Skeletal muscle satellite cell (primary cell): ENCODE data around the gene PRDM8.

Experiments used
- H3K27me3 ChIP-seq: 2 replicates; pipeline ENCODE4 v1.7.0; 2013; ENCODE audit warnings: low read length; ENCODE audit not compliant: control insufficient read depth, insufficient read depth
- H3K36me3 ChIP-seq: 2 replicates; pipeline ENCODE4 v1.7.0; 2013; ENCODE audit warnings: mild to moderate bottlenecking, control low read depth, low read length; ENCODE audit not compliant: insufficient read depth
- H3K4me1 ChIP-seq: 2 replicates; pipeline ENCODE4 v1.7.0; 2013; ENCODE audit warnings: low read length; ENCODE audit not compliant: control insufficient read depth, insufficient read depth
- H3K4me2 ChIP-seq: 2 replicates; pipeline ENCODE4 v1.7.0; 2013; ENCODE audit warnings: mild to moderate bottlenecking, low read length
- H3K4me3 ChIP-seq: 2 replicates; pipeline ENCODE4 v1.7.0; 2013; ENCODE audit warnings: low read length
- H3K9ac ChIP-seq: 2 replicates; pipeline ENCODE4 v1.7.0; 2013; ENCODE audit warnings: mild to moderate bottlenecking, low read depth, low read length, moderate library complexity
- H3K9me3 ChIP-seq: replicated peaks from 2 replicates; pipeline ENCODE4 v1.7.0; 2013; ENCODE audit warnings: mild to moderate bottlenecking, control low read depth, low read length

Gene PRDM8

DNA sequence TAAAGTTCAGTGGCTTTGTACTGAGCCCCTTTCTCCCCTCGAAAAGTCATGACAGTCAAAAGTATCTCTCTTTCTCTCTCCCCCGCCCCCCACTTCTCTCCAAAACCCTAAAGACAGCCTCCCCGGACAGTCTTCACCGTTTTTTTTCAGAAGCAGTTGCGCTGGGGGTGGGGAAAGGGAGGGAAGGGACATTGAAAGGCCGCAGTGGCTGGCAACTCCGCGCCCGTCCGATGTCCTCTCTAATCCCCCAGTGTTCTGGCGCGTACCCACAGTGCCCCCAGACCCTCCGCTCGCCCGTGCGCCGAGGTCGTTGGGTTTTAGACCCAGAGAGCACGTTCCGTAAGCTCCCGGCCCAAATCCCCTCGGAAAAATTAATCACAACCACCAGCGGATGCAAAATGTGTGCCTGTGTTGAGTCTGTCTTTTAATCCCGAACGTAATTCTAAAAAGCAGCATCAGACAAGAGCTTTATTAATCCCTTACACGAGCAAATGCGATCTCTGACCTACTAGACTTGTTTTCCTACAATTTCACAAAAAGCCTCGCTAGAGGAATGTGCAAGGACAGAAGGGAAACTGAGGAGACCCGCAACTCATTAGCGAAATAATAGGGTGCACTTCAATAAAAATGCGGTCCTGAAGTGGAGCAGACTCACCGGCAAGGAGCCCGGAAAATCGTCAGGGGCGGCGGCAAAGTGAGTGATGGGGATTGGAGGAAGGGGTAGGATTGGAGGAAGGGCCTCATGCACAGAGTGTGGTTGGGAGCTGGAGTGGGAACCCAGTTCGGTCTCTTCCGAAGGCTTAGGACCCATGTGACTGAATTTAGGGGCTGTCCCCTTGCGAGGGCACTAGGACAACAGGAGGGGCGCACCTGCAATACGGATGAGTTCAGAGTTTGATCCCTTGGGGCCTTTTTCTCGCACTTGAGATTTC is 12.2 kb upstream of the PRDM8 start:
- peak overlapping the region; percentile 91 for H3K9ac ChIP-seq
- no peaks in the 10 kb centered on the region for H3K9me3 ChIP-seq
- peaks cover 5% of the 10 kb centered on the region for H3K36me3 ChIP-seq
- peaks cover 41% of the 10 kb centered on the region for H3K4me1 ChIP-seq
- H3K4me3 ChIP-seq = peak overlapping the region; percentile 82
- H3K27me3 ChIP-seq = no peaks in the 10 kb centered on the region
- peak overlapping the region; percentile 97 for H3K4me2 ChIP-seq

DNA sequence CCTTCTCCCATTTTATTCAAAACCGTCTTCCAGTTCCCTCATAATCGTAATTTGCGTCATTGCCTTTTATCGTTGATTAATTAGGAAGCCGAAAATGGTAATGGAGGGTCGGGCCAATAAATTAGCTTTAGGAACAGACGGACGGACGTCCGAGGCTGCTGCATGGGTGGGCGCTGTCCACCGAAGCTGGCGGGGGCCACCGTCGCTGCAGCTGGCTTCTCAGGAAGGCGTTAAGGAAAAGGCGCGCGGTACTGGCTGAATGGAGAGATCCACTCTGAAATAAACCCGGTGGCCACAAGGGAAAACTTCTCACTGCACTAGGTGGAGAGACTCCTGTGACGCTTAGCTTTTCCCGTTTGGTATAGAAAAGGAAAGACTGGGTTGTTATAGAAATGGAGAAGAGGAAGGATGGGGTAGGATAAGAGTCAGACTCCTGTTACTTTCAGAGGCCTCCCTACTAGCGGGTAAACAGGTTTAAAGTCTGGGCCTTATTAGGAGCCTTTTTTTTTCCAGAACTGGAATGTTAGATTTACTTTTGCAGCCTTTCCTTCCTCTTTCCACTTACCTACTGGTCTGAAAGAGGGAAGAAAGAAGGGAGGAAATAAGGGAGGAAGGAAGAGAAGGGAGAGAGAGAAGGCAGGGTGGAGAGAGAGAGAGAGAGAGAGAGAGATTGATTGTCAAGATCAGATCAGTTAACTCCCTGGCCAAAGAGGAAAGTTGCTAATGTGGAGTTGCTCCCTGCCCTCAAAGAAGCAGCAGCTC is 11.3 kb upstream of the PRDM8 start:
- peak overlapping the region; percentile 91 for H3K9ac ChIP-seq
- H3K27me3 ChIP-seq = no peaks in the 10 kb centered on the region
- peak overlapping the region; percentile 82 for H3K4me3 ChIP-seq
- peak overlapping the region; percentile 97 for H3K4me2 ChIP-seq
- peaks cover 5% of the 10 kb centered on the region for H3K36me3 ChIP-seq
- no peaks in the 10 kb centered on the region for H3K9me3 ChIP-seq
- H3K4me1 ChIP-seq = peaks cover 32% of the 10 kb centered on the region

DNA sequence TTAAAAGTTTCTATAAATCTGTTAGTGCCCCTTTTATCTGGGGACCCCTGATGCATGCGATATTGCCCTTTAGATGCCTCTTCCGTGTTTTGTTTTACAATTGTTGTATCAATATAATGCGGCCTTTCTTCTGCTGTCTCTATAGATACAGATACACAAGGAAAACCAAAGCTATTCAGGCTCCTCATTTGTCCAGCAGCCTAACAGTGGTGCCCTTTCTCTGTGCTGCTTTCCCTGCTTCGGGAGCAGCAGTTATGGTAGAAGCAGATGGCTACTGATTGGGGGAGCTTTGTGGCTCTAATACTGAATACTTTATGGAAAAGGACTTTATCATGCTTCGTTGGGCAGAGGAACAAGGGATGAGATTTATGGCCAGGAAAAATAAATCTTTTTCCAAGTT is 10.6 kb upstream of the PRDM8 start:
- H3K9me3 ChIP-seq = no peaks in the 10 kb centered on the region
- peaks cover 27% of the 10 kb centered on the region for H3K4me1 ChIP-seq
- no peak overlapping the region for H3K9ac ChIP-seq
- no peak overlapping the region for H3K4me2 ChIP-seq
- H3K4me3 ChIP-seq = no peak overlapping the region
- peaks cover 5% of the 10 kb centered on the region for H3K36me3 ChIP-seq
- H3K27me3 ChIP-seq = no peaks in the 10 kb centered on the region

- Histone ChIP-seq H3K9me3 (no peaks in the 10 kb centered on the region), H3K9ac (no peak overlapping the region), H3K27me3 (no peaks in the 10 kb centered on the region), H3K4me1 (peaks cover 23% of the 10 kb centered on the region), H3K36me3 (peaks cover 5% of the 10 kb centered on the region), H3K4me2 (no peak overlapping the region), H3K4me3 (no peak overlapping the region)
Measured at GRCh38 chr4:80187677-80188076, 9.6 kb upstream of the PRDM8 start.

GRCh38 chr4:80188457-80188800 is 8.9 kb upstream of the PRDM8 start:
- Histone ChIP-seq H3K4me1 (peaks cover 23% of the 10 kb centered on the region), H3K27me3 (no peaks in the 10 kb centered on the region)

GRCh38 chr4:80188801-80189458 is 8.4 kb upstream of the PRDM8 start:
- Histone ChIP-seq H3K4me3 (no peak overlapping the region), H3K27me3 (no peaks in the 10 kb centered on the region), H3K9ac (no peak overlapping the region), H3K36me3 (peaks cover 5% of the 10 kb centered on the region), H3K9me3 (no peaks in the 10 kb centered on the region), H3K4me2 (no peak overlapping the region), H3K4me1 (peaks cover 26% of the 10 kb centered on the region)

More at GRCh38 chr4:80188457-80188800, 8.9 kb upstream of the PRDM8 start:
- H3K4me2 ChIP-seq = no peak overlapping the region
- H3K36me3 ChIP-seq = peaks cover 5% of the 10 kb centered on the region
- no peaks in the 10 kb centered on the region for H3K9me3 ChIP-seq
- no peak overlapping the region for H3K4me3 ChIP-seq
- H3K9ac ChIP-seq = no peak overlapping the region

- Histone ChIP-seq H3K27me3 (no peaks in the 10 kb centered on the region), H3K4me1 (peaks cover 26% of the 10 kb centered on the region), H3K9me3 (no peaks in the 10 kb centered on the region), H3K4me2 (no peak overlapping the region), H3K4me3 (no peak overlapping the region), H3K36me3 (peaks cover 5% of the 10 kb centered on the region), H3K9ac (no peak overlapping the region)
Measured at GRCh38 chr4:80189581-80189955, 7.7 kb upstream of the PRDM8 start.

DNA sequence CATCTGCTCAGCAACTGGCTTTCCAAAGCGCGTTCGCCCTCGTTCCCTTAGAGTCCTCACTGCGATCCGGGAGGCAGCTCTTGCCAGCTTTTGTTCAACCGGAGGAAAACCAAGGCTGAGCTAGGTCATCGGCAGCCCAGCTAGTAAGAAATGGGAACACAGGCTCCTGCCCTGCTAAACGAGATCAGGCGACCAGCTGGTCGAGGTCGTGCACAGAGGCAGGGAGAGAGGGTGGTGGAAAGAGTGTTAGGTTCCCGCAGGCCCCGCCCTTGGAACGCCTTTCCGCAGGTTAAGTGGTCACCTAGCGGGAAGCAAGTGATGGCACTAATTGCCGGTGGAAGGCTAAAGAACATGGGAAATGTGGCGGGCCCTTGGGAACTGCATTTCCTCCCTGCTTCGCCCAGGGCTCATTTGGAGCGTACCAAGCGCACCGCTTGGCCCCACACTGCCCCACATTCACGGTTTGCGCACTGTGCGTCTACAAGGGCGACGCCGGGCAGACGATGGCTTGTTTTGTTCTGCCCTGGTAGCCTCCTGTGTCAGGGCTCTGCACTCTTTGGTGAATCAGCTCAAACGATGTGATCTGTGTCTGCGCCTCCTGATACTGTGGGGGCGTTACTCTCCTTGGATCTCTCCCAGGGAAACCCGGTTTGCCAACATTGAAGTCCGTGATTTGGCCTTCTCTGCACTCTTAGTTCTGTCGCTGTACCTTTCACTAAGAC is 7.2 kb upstream of the PRDM8 start:
- Histone ChIP-seq H3K9ac (no peak overlapping the region), H3K9me3 (no peaks in the 10 kb centered on the region), H3K4me2 (no peak overlapping the region), H3K4me1 (peaks cover 24% of the 10 kb centered on the region), H3K27me3 (no peaks in the 10 kb centered on the region), H3K36me3 (peaks cover 5% of the 10 kb centered on the region), H3K4me3 (no peak overlapping the region)

GRCh38 chr4:80192252-80192866 is 4.9 kb upstream of the PRDM8 start:
- Histone ChIP-seq H3K27me3 (no peaks in the 10 kb centered on the region), H3K9me3 (no peaks in the 10 kb centered on the region), H3K36me3 (peaks cover 5% of the 10 kb centered on the region), H3K9ac (no peak overlapping the region), H3K4me1 (peaks cover 18% of the 10 kb centered on the region), H3K4me2 (no peak overlapping the region), H3K4me3 (no peak overlapping the region)

GRCh38 chr4:80192937-80193336 is 4.4 kb upstream of the PRDM8 start:
- no peaks in the 10 kb centered on the region for H3K27me3 ChIP-seq

More at GRCh38 chr4:80192937-80193336, 4.4 kb upstream of the PRDM8 start:
- no peak overlapping the region for H3K4me3 ChIP-seq
- peaks cover 18% of the 10 kb centered on the region for H3K4me1 ChIP-seq
- H3K9me3 ChIP-seq = no peaks in the 10 kb centered on the region
- H3K9ac ChIP-seq = no peak overlapping the region
- no peak overlapping the region for H3K4me2 ChIP-seq
- peaks cover 5% of the 10 kb centered on the region for H3K36me3 ChIP-seq
